ENCODE measurements around the gene PMPCB.
A peak's percentile ranks its signal among the peaks of the same experiment; 100 is the strongest.

The PMPCB gene

GRCh38 chr7:103317009-103317408 lies 19.8 kb downstream of the PMPCB start:
- no peak for DNase-seq (ENCODE audit: low read depth in 4 of 4, low spot score in 1 of 4)

GRCh38 chr7:103325744-103326143 lies 28.5 kb downstream of the PMPCB start:
- no peak for DNase-seq (ENCODE audit: low read depth in 4 of 4, low spot score in 1 of 4)

DNA sequence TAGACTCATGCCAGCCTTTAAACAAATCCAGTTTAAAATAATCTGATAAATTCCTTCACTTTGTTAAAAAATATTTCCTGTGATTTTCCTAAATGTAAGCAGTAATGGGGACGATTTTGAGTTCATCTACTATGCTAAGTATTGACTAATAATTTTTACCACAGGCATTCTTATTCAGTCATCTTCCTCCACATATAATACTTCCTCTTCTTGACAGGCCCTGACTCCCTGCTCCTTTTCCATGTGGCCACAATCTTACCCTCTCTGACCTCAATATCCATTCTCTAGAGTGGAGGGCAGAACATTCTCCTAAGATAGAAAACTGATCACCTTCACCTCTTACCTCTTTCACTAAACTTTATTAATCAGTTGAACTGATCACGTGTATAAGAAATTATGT lies 39.5 kb downstream of the PMPCB start:
- no peak for DNase-seq (ENCODE audit: low read depth in 4 of 4, low spot score in 1 of 4)

- no peak for DNase-seq (ENCODE audit: low read depth in 4 of 4, low spot score in 1 of 4)
Measured at GRCh38 chr7:103338864-103339263, 41.6 kb downstream of the PMPCB start.

DNA sequence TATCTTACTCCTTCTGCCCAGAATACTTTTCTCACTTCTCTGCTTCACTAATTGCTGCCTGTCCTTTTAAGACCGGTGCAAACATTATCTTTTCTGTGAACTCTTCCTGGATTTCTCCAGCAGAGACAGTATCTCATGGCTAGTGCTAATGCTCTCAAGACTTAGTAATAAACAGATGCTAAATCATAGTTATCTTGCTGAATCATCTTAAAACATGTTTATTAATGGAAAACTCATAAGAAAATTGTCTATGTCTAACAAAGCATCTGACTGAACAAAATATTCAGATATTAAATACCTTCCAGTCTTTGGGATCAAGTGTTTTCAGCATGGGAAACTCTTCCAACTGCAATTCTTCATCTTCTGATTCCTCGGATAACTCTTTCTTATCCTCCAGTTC lies 44.2 kb downstream of the PMPCB start:
- DNase-seq (ENCODE audit: low read depth in 4 of 4, low spot score in 1 of 4) = no peak

GRCh38 chr7:103343332-103343731 lies 46.1 kb downstream of the PMPCB start:
- no peak for DNase-seq (ENCODE audit: low read depth in 4 of 4, low spot score in 1 of 4)

DNA sequence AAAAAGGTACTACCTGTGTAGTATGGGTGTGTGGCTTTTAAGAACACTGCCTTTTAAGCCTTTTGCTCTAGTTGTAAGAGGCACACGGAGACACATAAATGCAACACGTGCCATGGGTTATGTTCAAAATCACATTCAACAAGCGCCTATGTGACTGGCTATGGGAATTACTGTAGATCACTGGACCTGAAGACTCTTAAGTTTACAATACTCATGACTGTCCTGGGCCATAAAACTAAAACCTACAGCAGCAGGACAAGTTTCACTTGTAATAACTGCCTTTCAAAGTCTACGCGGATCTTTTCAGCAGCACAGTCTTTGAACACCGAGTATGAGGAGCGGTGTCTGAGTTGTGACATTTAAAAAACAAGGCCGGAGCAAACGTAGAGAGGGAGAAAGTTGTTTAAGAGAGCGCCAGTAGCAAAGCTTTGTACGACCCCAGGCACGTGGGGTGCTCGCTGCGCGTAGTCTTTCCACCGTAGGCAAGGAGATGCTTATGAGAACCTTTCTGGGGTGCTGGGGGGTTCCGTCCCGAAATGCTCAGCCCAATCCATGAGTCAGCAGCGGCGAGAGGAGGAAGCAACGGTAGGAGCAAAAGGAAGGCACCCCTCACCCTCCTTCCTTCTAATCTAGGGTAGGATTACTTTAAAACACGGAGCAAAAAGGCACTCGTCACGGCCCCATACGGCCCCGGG lies 46.7 kb downstream of the PMPCB start:
- DNase-seq (ENCODE audit: low read depth in 4 of 4, low spot score in 1 of 4) = peak in 2 of 4 experiments; percentile 4 to 14

- peak; percentile 58 to 82 (median 70) for DNase-seq (ENCODE audit: low read depth in 4 of 4, low spot score in 1 of 4)
Measured at GRCh38 chr7:103344453-103345149, 47.4 kb downstream of the PMPCB start, which contains the start of gene DNAJC2. Gene DNAJC2, minus strand, starts transcription at chr7:103344767. Its CDS starts 145 bp downstream, at chr7:103344622.

DNA sequence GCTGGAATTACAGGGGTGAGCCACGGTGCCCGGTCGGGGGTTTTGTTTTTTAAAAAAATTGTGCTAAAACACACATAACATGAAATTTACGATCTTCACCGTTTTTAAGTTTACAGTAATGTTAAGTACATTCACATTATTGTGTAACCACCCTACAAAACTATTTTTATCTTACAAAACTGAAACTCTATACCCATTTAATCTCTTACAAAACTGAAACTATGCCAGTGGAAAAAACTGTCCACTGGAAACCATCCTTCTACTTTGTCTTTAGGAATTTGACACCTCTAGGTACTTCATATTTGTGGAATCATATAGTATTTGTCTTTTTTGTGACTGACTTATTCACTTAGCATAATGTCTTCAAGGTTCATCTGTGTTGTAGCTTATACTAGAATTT lies 49.2 kb downstream of the PMPCB start:
- DNase-seq (ENCODE audit: low read depth in 4 of 4, low spot score in 1 of 4) = no peak

- DNase-seq (ENCODE audit: low read depth in 4 of 4, low spot score in 1 of 4) = peak; percentile 52 to 68 (median 62)
Measured at GRCh38 chr7:103347507-103348267, 50.5 kb downstream of the PMPCB start, which contains the start of gene PSMC2. Gene PSMC2, plus strand, starts transcription at chr7:103347643. Its CDS starts 69 bp downstream, at chr7:103347712.

DNA sequence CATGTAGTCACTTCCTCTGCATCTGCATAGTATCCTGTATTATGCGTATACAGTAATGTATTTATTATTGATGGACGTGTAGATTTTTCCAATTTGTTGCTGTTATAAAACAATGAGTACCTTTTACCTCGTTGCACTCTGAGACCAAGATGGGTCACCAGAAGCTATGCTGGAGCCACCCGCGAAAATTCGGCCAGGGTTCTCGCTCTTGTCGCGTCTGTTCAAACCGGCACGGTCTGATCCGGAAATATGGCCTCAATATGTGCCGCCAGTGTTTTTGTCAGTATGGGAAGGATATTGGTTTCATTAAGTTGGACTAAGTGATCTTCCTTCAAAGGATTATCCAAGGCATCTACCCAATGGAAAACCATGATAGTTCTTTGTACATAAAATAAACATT lies 51.2 kb downstream of the PMPCB start:
- no peak for DNase-seq (ENCODE audit: low read depth in 4 of 4, low spot score in 1 of 4)

DNA sequence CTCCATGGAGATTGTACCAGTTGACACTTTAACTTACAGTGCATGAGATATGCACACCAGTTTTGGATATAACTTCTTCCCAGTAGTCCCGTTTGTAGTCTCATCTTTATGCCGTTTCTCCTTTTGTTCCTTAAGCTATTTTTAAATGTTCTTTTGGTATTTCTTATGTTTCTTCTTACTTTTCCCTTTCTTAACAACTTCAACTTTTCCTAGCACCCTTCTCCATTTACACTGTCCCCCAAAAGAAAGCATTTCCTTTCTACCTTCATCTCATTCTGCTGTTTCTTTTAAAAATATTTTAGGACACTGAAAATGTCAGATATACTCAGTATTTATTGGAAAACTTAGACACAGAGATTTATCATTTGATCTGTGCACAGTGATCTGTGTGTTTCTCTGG lies 51.7 kb downstream of the PMPCB start:
- DNase-seq (ENCODE audit: low read depth in 4 of 4, low spot score in 1 of 4) = no peak

DNA sequence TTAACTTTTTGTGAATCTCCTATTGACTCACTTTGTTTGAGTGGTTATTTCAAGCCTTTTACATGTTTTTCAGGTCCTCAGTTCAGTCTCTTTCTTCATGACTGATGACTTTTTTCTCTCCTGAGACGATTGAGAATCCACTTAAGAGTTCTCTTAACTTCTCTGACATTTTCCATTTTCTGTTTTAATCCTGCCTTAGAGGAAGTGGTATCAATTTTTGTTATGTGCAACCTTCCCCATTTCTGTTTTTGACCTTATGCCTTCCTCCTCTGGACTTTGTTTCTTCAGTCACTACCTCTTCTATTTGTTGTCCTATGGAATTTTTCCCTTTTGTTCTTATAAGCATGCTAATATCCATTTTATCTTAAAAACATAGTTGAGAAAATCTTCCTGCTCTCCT lies 52.6 kb downstream of the PMPCB start:
- no peak for DNase-seq (ENCODE audit: low read depth in 4 of 4, low spot score in 1 of 4)
